B cell (primary cell): Measurements from ENCODE around the gene FAM120A. TPM values are rescaled to one million over a fixed set of nuclear protein-coding genes. Genes with fewer than 3 reads are reported as not detected.

Experiments used
- ATAC-seq: fragments of 200-7000 bp; cut with Tn5 transposase; one replicate; pipeline ENCODE4 v1.10.0; 2021; ENCODE audit warnings: low read depth, mild to moderate bottlenecking, moderate number of reproducible peaks, moderate library complexity
- CTCF ChIA-PET: fragments of 350-600 bp; sonication (Branson Sonifier 250); formaldehyde crosslinking; loops from one replicate; lab custom pipeline; 2021; ENCODE audit warnings: antibody characterized with exemption, inconsistent platforms; lab: Charles Lee
- POLR2A ChIA-PET: fragments of 350-600 bp; sonication (Branson Sonifier 250); formaldehyde crosslinking; loops from one replicate; lab custom pipeline; 2021; ENCODE audit warnings: antibody characterized with exemption; lab: Charles Lee
- DNase-seq: peaks from one replicate; pipeline ENCODE4 v3.0.0; 2013
- H2AFZ ChIP-seq: 2 replicates; pipeline ENCODE4 v1.6.1; 2012; ENCODE audit warnings: mild to moderate bottlenecking, low read depth, low read length; ENCODE audit not compliant: insufficient read depth, poor library complexity, severe bottlenecking
- H3K27ac ChIP-seq, 2 donors: 1 replicate in 1 of 2; 2 replicates in 1 of 2; pipeline ENCODE4 v1.5.1; 2012 to 2013; ENCODE audit warnings: low read length in 2 of 2, mild to moderate bottlenecking in 2 of 2, moderate library complexity in 1 of 2
- H3K27me3 ChIP-seq, 4 experiments: fragments of 200-600 bp in 1 of 4; sonication (generic) in 1 of 4; replicated peaks in 1 of 4; 1 replicate in 2 of 4; 2 replicates in 2 of 4; pipeline versions ENCODE4 v1.6.1 to v1.7.0; 2013 to 2016; ENCODE audit warnings: low read length in 3 of 4, mild to moderate bottlenecking in 2 of 4, mixed read lengths in 1 of 4, moderate library complexity in 1 of 4; ENCODE audit not compliant: insufficient read depth in 4 of 4, control insufficient read depth in 3 of 4; ENCODE audit errors: control extremely low read depth in 1 of 4
- H3K36me3 ChIP-seq, 2 experiments: replicated peaks in 1 of 2; 1 replicate in 1 of 2; 2 replicates in 1 of 2; pipeline versions ENCODE4 v1.6.1 to v1.7.1; 2013; ENCODE audit warnings: low read length in 1 of 2; ENCODE audit not compliant: insufficient read depth in 2 of 2, control insufficient read depth in 1 of 2; ENCODE audit errors: control extremely low read depth in 1 of 2, extremely low read depth in 1 of 2
- H3K4me1 ChIP-seq, 2 donors: fragments of 200-600 bp in 1 of 2; sonication (generic) in 1 of 2; 1 replicate in 1 of 2; 2 replicates in 1 of 2; pipeline versions ENCODE4 v1.5.1 to v1.6.1; 2013 to 2017; ENCODE audit warnings: low read length in 2 of 2; ENCODE audit not compliant: control insufficient read depth in 2 of 2, insufficient read depth in 2 of 2
- H3K4me2 ChIP-seq: replicated peaks from 2 replicates; pipeline ENCODE3; 2012; ENCODE audit warnings: mild to moderate bottlenecking, low read depth, low read length; ENCODE audit not compliant: poor library complexity, severe bottlenecking
- H3K4me3 ChIP-seq, 5 experiments: fragments of 200-600 bp in 1 of 5; sonication (generic) in 1 of 5; 1 replicate in 3 of 5; 2 replicates in 2 of 5; pipeline versions ENCODE4 v1.5.1 to v1.7.0; 2011 to 2016; ENCODE audit warnings: low read length in 4 of 5, mild to moderate bottlenecking in 4 of 5, low read depth in 2 of 5, control low read depth in 1 of 5, moderate library complexity in 1 of 5; ENCODE audit not compliant: insufficient read depth in 1 of 5; ENCODE audit errors: control extremely low read depth in 1 of 5, extremely low read depth in 1 of 5
- H3K79me2 ChIP-seq: fragments of 200-600 bp; sonication (generic); one replicate; pipeline ENCODE4 v1.6.0; 2016; ENCODE audit warnings: low read length; ENCODE audit not compliant: control insufficient read depth, insufficient read depth
- H3K9ac ChIP-seq: fragments of 200-600 bp; sonication (generic); 2 replicates; pipeline ENCODE4 v1.6.1; 2017; ENCODE audit warnings: mild to moderate bottlenecking, low read length, moderate library complexity
- H3K9me3 ChIP-seq, 3 donors: one replicate each; pipeline versions ENCODE4 v1.6.1 to v1.7.1; 2013; ENCODE audit warnings: low read length in 2 of 3; ENCODE audit not compliant: control insufficient read depth in 2 of 3, insufficient read depth in 1 of 3; ENCODE audit errors: control extremely low read depth in 1 of 3
- H4K20me1 ChIP-seq: 2 replicates; pipeline ENCODE4 v1.6.0; 2012; ENCODE audit warnings: mild to moderate bottlenecking, low read length; ENCODE audit not compliant: insufficient read depth, control insufficient read depth, poor library complexity, severe bottlenecking
- H3K27ac Mint-ChIP-seq: one replicate; pipeline ENCODE4 v1.8.0; 2021; ENCODE audit warnings: mixed read lengths
- H3K27me3 Mint-ChIP-seq: one replicate; pipeline ENCODE4 v1.8.0; 2021; ENCODE audit warnings: mixed read lengths
- H3K4me1 Mint-ChIP-seq: one replicate; pipeline ENCODE4 v1.8.0; 2021; ENCODE audit warnings: mixed read lengths
- H3K4me3 Mint-ChIP-seq: one replicate; pipeline ENCODE4 v1.8.0; 2021; ENCODE audit warnings: mixed read lengths
- H3K9me3 Mint-ChIP-seq: one replicate; pipeline ENCODE4 v1.8.0; 2022; ENCODE audit warnings: mixed read lengths; ENCODE audit not compliant: insufficient read depth
- CTCF ChIP-seq: fragments of 200-600 bp; IDR thresholded peaks from one replicate; pipeline ENCODE4 v1.8.0; 2022; ENCODE audit warnings: antibody characterized with exemption, mild to moderate bottlenecking
- EZH2 ChIP-seq: IDR thresholded peaks from 2 replicates; pipeline ENCODE4 v1.6.1; 2012; ENCODE audit warnings: borderline replicate concordance, low read depth, mild to moderate bottlenecking, moderate library complexity, low read length; ENCODE audit not compliant: insufficient read depth, poor library complexity, severe bottlenecking
- WGBS: methylation state at CpG from one replicate; pipeline ENCODE4 v1.1.5; 2013; ENCODE audit warnings: missing lambda C conversion rate; ENCODE audit not compliant: insufficient coverage; 5-methylcytosine and 5-hydroxymethylcytosine counted together
- intact Hi-C: fragments of 100-400 bp; cut with micrococcal nuclease; formaldehyde crosslinking; loops from one replicate; pipeline ENCODE4 v1.10.0; 2022
- polyA plus RNA-seq: library from polyadenylated mRNA; depleted of rRNA; stranded (reverse); fragments of >200 nt; gene quantifications from 2 replicates; pipeline ENCODE4 v1.2.3, GENCODE V29; 2012
- total RNA-seq, 2 donors: library from RNA; stranded (reverse); fragments of 120-200 nt in 1 of 2; gene quantifications; 1 replicate in 1 of 2; 2 replicates in 1 of 2; pipeline versions ENCODE4 v1.2.3 to v1.2.4, GENCODE V29; 2013 to 2022

The FAM120A gene
- total and polyA plus RNA-seq, 2 donors (not counting 1 experiment from before 2014, with no cell fraction given), result 48.4 to 105 TPM

GRCh38 chr9:93477397-93477796 is 25.9 kb downstream of the FAM120A start:
- Mint-ChIP-seq H3K9me3 (no peaks in the 10 kb centered on the region), H3K4me1 (peaks cover 15% of the 10 kb centered on the region), H3K4me3 (no peak overlapping the region), H3K27ac (no peak overlapping the region), H3K27me3 (no peaks in the 10 kb centered on the region)
- TF ChIP-seq EZH2 (no peak), CTCF (no peak)
- Histone ChIP-seq H2AFZ (no peak overlapping the region), H3K27me3 (no peaks in the 10 kb centered on the region), H3K4me1 (no peaks in the 10 kb centered on the region), H4K20me1 (peaks cover 46% of the 10 kb centered on the region), H3K9me3 (no peaks in the 10 kb centered on the region), H3K27ac (no peak overlapping the region), H3K4me3 (no peak overlapping the region), H3K36me3 (peaks cover 7 to 21% of the 10 kb centered on the region in 2 experiments), H3K9ac (no peak overlapping the region), H3K4me2 (no peak overlapping the region), H3K79me2 (peaks cover 87% of the 10 kb centered on the region)
- ATAC-seq, result no peak
- ChIA-PET POLR2A (no interaction called here), CTCF (no interaction called here)
- intact Hi-C loops, result no loop called here
- no peak for DNase-seq
- 91% methylated on average over 2 of the region's 2 CpGs for WGBS

DNA sequence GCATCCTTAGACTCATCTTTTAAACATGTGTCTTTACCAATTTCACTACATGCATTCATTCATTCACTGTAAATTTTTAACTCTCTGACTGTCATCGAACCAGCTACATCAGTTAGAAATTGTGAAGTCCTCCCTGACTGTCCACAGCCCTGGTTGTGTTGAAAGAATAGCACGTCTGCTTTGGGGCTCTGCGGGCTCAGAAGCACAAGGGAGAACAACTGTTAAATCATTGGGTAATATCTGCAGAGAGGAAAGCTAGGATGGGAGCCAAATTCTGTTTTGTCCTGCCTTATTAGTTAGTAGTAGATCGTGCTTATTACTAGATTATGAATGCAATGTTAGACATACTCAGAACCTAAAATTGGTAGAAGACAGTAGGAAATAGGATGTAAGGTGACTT is 28.2 kb downstream of the FAM120A start:
- WGBS, result 96% methylated on average over 3 of the region's 4 CpGs
- Mint-ChIP-seq H3K27ac (no peak overlapping the region), H3K4me1 (peaks cover 15% of the 10 kb centered on the region), H3K9me3 (no peaks in the 10 kb centered on the region), H3K27me3 (no peaks in the 10 kb centered on the region), H3K4me3 (no peak overlapping the region)
- Histone ChIP-seq H3K4me2 (no peak overlapping the region), H3K27ac (no peak overlapping the region), H3K9ac (no peak overlapping the region), H3K36me3 (peaks cover 10 to 35% of the 10 kb centered on the region in 2 experiments), H3K9me3 (no peaks in the 10 kb centered on the region), H3K4me1 (no peaks in the 10 kb centered on the region), H2AFZ (no peak overlapping the region), H3K27me3 (no peaks in the 10 kb centered on the region), H3K4me3 (no peak overlapping the region), H3K79me2 (peaks cover 82% of the 10 kb centered on the region), H4K20me1 (peaks cover 51% of the 10 kb centered on the region)
- intact Hi-C loops, result no loop called here
- no peak for TF ChIP-seq EZH2
- TF ChIP-seq CTCF, result no peak
- ATAC-seq, result no peak
- CTCF ChIA-PET, result no interaction called here
- no peak for DNase-seq
- POLR2A ChIA-PET, result no interaction called here
